Lung (tissue), 12 donors: Measurements from ENCODE around the gene ZKSCAN4. TPM values are rescaled to one million over a fixed set of nuclear protein-coding genes. Genes with fewer than 3 reads are reported as not detected.

ENCODE experiments used
- ATAC-seq: fragments of 200-7000 bp; cut with Tn5 transposase; one replicate; pipeline ENCODE4 v1.9.1; 2020; ENCODE audit warnings: moderate number of reproducible peaks; ENCODE audit not compliant: insufficient read depth, low FRiP score
- DNase-seq, 3 donors: peaks; one replicate each; pipeline ENCODE4 v3.0.0-alpha.2; 2013 to 2017
- H3K27ac ChIP-seq, 2 donors: one replicate each; pipeline ENCODE4 v1.5.1; 2013; ENCODE audit warnings: mild to moderate bottlenecking in 2 of 2, moderate library complexity in 2 of 2, control low read depth in 1 of 2, inconsistent platforms in 1 of 2, low read depth in 1 of 2, low read length in 1 of 2
- H3K27me3 ChIP-seq, 3 donors: one replicate each; pipeline ENCODE4 v1.5.1; 2013; ENCODE audit warnings: low read length in 2 of 3; ENCODE audit not compliant: control insufficient read depth in 3 of 3, insufficient read depth in 3 of 3
- H3K36me3 ChIP-seq, 4 donors: one replicate each; pipeline ENCODE4 v1.5.1; 2013; ENCODE audit warnings: low read length in 4 of 4, mild to moderate bottlenecking in 1 of 4, moderate library complexity in 1 of 4; ENCODE audit not compliant: control insufficient read depth in 4 of 4, insufficient read depth in 4 of 4
- H3K4me1 ChIP-seq, 5 donors: one replicate each; pipeline ENCODE4 v1.5.1; 2013; ENCODE audit warnings: low read length in 5 of 5, mild to moderate bottlenecking in 2 of 5, moderate library complexity in 1 of 5; ENCODE audit not compliant: control insufficient read depth in 5 of 5, insufficient read depth in 5 of 5
- H3K4me3 ChIP-seq: one replicate; pipeline ENCODE4 v1.5.1; 2013; ENCODE audit warnings: mild to moderate bottlenecking, control low read depth, moderate library complexity
- H3K9ac ChIP-seq, 2 donors: one replicate each; pipeline ENCODE4 v1.5.1; 2013; ENCODE audit warnings: low read length in 2 of 2, control low read depth in 1 of 2; ENCODE audit not compliant: insufficient read depth in 1 of 2
- H3K9me3 ChIP-seq, 4 donors: one replicate each; pipeline ENCODE4 v1.5.1; 2013; ENCODE audit warnings: low read length in 3 of 4, mild to moderate bottlenecking in 1 of 4, moderate library complexity in 1 of 4; ENCODE audit not compliant: control insufficient read depth in 4 of 4, insufficient read depth in 3 of 4
- CTCF ChIP-seq: IDR thresholded peaks from 2 replicates; pipeline ENCODE4 v1.5.1; 2012; ENCODE audit warnings: mild to moderate bottlenecking; ENCODE audit errors: control extremely low read depth, extremely low read depth
- WGBS, 2 donors: extraction: QIAGEN DNeasy Blood & Tissue Kit; methylation state at CpG; one replicate each; pipeline ENCODE4 v1.1.7; 2013; 5-methylcytosine and 5-hydroxymethylcytosine counted together
- polyA plus RNA-seq, 2 donors: library from polyadenylated mRNA; stranded (reverse); fragments of 200-250 nt; gene quantifications; one replicate each; pipeline ENCODE4 v1.2.1, GENCODE V29; 2013
- total RNA-seq, 2 donors: library from RNA; depleted of rRNA in 1 of 2; stranded (reverse); fragments of >200 nt in 1 of 2; gene quantifications; one replicate each; pipeline ENCODE4 v1.2.1, GENCODE V29; 2014 to 2021
- donor health status: control.
- donor health status: control.
- donor health status: Bipolar disorder and iron deficiency.
- donor health status: healthy.
- donor health status: DM: yes; HTN: yes; CAD: no.

The ZKSCAN4 gene
- total and polyA plus RNA-seq, 4 donors, result 2.3 to 8.2 (median 4.2) TPM

DNA sequence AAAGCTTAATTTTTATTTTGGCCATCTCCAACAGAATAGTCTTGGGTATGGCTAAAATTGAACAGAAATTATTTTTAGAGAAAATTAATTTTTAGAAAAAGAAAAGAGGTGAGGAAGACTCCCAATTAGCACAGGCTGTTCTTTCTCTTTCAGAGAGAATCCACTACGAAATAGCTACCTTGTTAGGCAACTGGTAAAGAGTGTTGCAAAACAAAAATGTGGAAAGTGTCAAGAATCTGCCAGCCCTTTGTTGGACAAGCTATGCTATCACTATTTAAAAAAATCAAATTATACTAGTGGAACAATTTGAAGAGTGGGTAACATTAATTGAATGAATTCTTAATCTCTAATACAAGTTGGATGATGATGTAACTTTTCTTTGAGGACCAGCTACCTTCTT lies 46.2 kb downstream of the ZKSCAN4 start:
- H3K9ac ChIP-seq, result no peak overlapping the region
- no peaks in the 10 kb centered on the region for H3K36me3 ChIP-seq
- no peak overlapping the region for H3K27ac ChIP-seq
- 37 to 46% methylated on average over 1 of the region's 1 CpG for WGBS, 2 donors
- DNase-seq (no peak), ATAC-seq (no peak)
- TF ChIP-seq CTCF, result no peak
- peaks cover 0 to 17% (median 1%) of the 10 kb centered on the region in 4 donors for H3K9me3 ChIP-seq
- peaks cover 12 to 72% (median 60%) of the 10 kb centered on the region in 3 donors for H3K27me3 ChIP-seq
- H3K4me3 ChIP-seq, result no peak overlapping the region
- H3K4me1 ChIP-seq, result peaks cover 0 to 14% (median 0%) of the 10 kb centered on the region in 5 donors

GRCh38 chr6:28203201-28203600 lies 48.9 kb downstream of the ZKSCAN4 start:
- no peak for TF ChIP-seq CTCF
- WGBS, 2 donors, result 37 to 50% methylated on average over 4 of the region's 4 CpGs
- Histone ChIP-seq H3K4me1 (peaks cover 0 to 10% (median 0%) of the 10 kb centered on the region in 5 donors), H3K9me3 (peaks cover 0 to 19% (median 1%) of the 10 kb centered on the region in 4 donors), H3K4me3 (no peak overlapping the region), H3K9ac (no peak overlapping the region), H3K36me3 (no peaks in the 10 kb centered on the region), H3K27ac (no peak overlapping the region), H3K27me3 (peaks cover 7 to 49% (median 34%) of the 10 kb centered on the region in 3 donors)
- DNase-seq (no peak), ATAC-seq (no peak)

- Histone ChIP-seq H3K36me3 (no peaks in the 10 kb centered on the region), H3K27me3 (peaks cover 0 to 18% (median 5%) of the 10 kb centered on the region in 3 donors), H3K4me1 (no peaks in the 10 kb centered on the region), H3K9me3 (peaks cover 0 to 16% (median 4%) of the 10 kb centered on the region in 4 donors), H3K4me3 (no peak overlapping the region), H3K9ac (no peak overlapping the region), H3K27ac (no peak overlapping the region)
- DNase-seq (no peak), ATAC-seq (no peak)
- TF ChIP-seq CTCF, result no peak
- 60 to 66% methylated on average over 1 of the region's 1 CpG for WGBS, 2 donors
Observed at GRCh38 chr6:28200020-28200419, 52.0 kb downstream of the ZKSCAN4 start.

Other genes starting within 250 kb of the ZKSCAN4 start
- gene ZNF165, start 171.7 kb downstream of the ZKSCAN4 start, total RNA-seq, result 1 to 10 TPM; 2.6 to 4.0 TPM
- gene ZNF165, start 171.7 kb downstream of the ZKSCAN4 start, polyA plus RNA-seq, result 1 to 10 TPM; 2.1 to 5.2 TPM
- gene ZSCAN16, start 127.7 kb downstream of the ZKSCAN4 start, total RNA-seq, result 1 to 10 TPM; 5.0 to 7.1 TPM
- 10 to 100 TPM in 1 of 2 donors, 1 to 10 TPM in 1; 4.5 to 10.2 TPM for gene ZSCAN16, start 127.7 kb downstream of the ZKSCAN4 start, polyA plus RNA-seq
- gene ZKSCAN8, start 110.4 kb downstream of the ZKSCAN4 start, total RNA-seq, result 10 to 100 TPM; 13.6 to 40.5 TPM
- gene ZKSCAN8, start 110.4 kb downstream of the ZKSCAN4 start, polyA plus RNA-seq, result 1 to 10 TPM; 3.8 to 3.9 TPM
- gene ZSCAN9, start 27.0 kb downstream of the ZKSCAN4 start, total RNA-seq, result 10 to 100 TPM in 1 of 2 donors, 1 to 10 TPM in 1; 9.4 to 16.8 TPM
- gene ZSCAN9, start 27.0 kb downstream of the ZKSCAN4 start, polyA plus RNA-seq, result 1 to 10 TPM; 7.2 to 8.9 TPM
- gene NKAPL, start 7.0 kb upstream of the ZKSCAN4 start, total RNA-seq, result 1 to 10 TPM in 1 of 2 donors, under 1 TPM in 1; 0.85 to 1.1 TPM
- gene NKAPL, start 7.0 kb upstream of the ZKSCAN4 start, polyA plus RNA-seq, result 1 to 10 TPM in 1 of 2 donors, under 1 TPM in 1; 0.81 to 1.4 TPM
- gene ZSCAN26, start 14.9 kb upstream of the ZKSCAN4 start, total RNA-seq, result 10 to 100 TPM in 1 of 2 donors, 1 to 10 TPM in 1; 7.8 to 31.1 TPM
- 1 to 10 TPM; 4.6 to 6.4 TPM for gene ZSCAN26, start 14.9 kb upstream of the ZKSCAN4 start, polyA plus RNA-seq
- 1 to 10 TPM; 3.9 to 5.8 TPM for gene PGBD1, start 29.3 kb upstream of the ZKSCAN4 start, total RNA-seq
- 1 to 10 TPM; 1.8 to 2.4 TPM for gene PGBD1, start 29.3 kb upstream of the ZKSCAN4 start, polyA plus RNA-seq
- gene ZSCAN31, start 83.9 kb upstream of the ZKSCAN4 start, total RNA-seq, result 10 to 100 TPM; 10.7 to 13.1 TPM
- gene ZSCAN31, start 83.9 kb upstream of the ZKSCAN4 start, polyA plus RNA-seq, result 1 to 10 TPM; 5.6 to 7.4 TPM
- 10 to 100 TPM in 1 of 2 donors, 1 to 10 TPM in 1; 4.5 to 13.2 TPM for gene ZKSCAN3, start 97.7 kb upstream of the ZKSCAN4 start, total RNA-seq
- 1 to 10 TPM; 1.1 to 1.7 TPM for gene ZKSCAN3, start 97.7 kb upstream of the ZKSCAN4 start, polyA plus RNA-seq
- gene ZSCAN12, start 147.5 kb upstream of the ZKSCAN4 start, total RNA-seq, result 10 to 100 TPM in 1 of 2 donors, 1 to 10 TPM in 1; 5.8 to 17.7 TPM
- 1 to 10 TPM; 1.4 to 1.8 TPM for gene ZSCAN12, start 147.5 kb upstream of the ZKSCAN4 start, polyA plus RNA-seq
- 10 to 100 TPM in 1 of 2 donors, 1 to 10 TPM in 1; 3.0 to 17.2 TPM for gene ZSCAN23, start 191.2 kb upstream of the ZKSCAN4 start, total RNA-seq
- gene ZSCAN23, start 191.2 kb upstream of the ZKSCAN4 start, polyA plus RNA-seq, result under 1 TPM; 0.18 to 0.66 TPM